MCF 10A (cell line): ENCODE data around the gene PPP5C. TPM values are rescaled to one million over a fixed set of nuclear protein-coding genes. Genes with fewer than 3 reads are reported as not detected.
"Not testable (repeated sequence)": the region's sequence is repeated elsewhere in the genome, so short reads cannot be mapped to it uniquely, and the experiment has no call there.

Experiments used
- BruUV-seq: library from RNA; stranded (reverse); fragments of 400-500 nt; replicated peaks from 2 replicates; lab custom pipeline; 2021; lab: Mats Ljungman, UMichigan
- CTCF ChIA-PET: fragments of 300-600 bp; sonication (Branson Sonifier 250); formaldehyde crosslinking; extraction: SDS; loops from one replicate; lab custom pipeline; 2021; ENCODE audit warnings: antibody characterized with exemption, inconsistent platforms; lab: Yijun Ruan, JAX
- POLR2A ChIA-PET: fragments of 300-600, 350-650 bp; sonication (Branson Sonifier 250); formaldehyde crosslinking; extraction: SDS; loops from one replicate; lab custom pipeline; 2020; ENCODE audit warnings: antibody characterized with exemption, inconsistent platforms; lab: Yijun Ruan, JAX
- DNase-seq: peaks from one replicate; pipeline ENCODE4 v3.0.0-alpha.2; 2018; ENCODE audit not compliant: unreplicated experiment
- H3K27ac Mint-ChIP-seq: one replicate; pipeline ENCODE4 v1.8.0; 2022; ENCODE audit warnings: mild to moderate bottlenecking, low read depth, mixed read lengths; ENCODE audit not compliant: unreplicated experiment
- H3K27me3 Mint-ChIP-seq: one replicate; pipeline ENCODE4 v1.8.0; 2022; ENCODE audit warnings: mixed read lengths; ENCODE audit not compliant: insufficient read depth, unreplicated experiment
- H3K36me3 Mint-ChIP-seq: one replicate; pipeline ENCODE4 v1.8.0; 2022; ENCODE audit warnings: mild to moderate bottlenecking, moderate library complexity, mixed read lengths; ENCODE audit not compliant: insufficient read depth, unreplicated experiment
- H3K4me1 Mint-ChIP-seq: one replicate; pipeline ENCODE4 v1.8.0; 2022; ENCODE audit warnings: mixed read lengths; ENCODE audit not compliant: insufficient read depth, unreplicated experiment
- H3K4me3 Mint-ChIP-seq: one replicate; pipeline ENCODE4 v1.8.0; 2022; ENCODE audit warnings: mild to moderate bottlenecking, moderate library complexity, mixed read lengths; ENCODE audit not compliant: unreplicated experiment
- H3K9me3 Mint-ChIP-seq: one replicate; pipeline ENCODE4 v1.8.0; 2022; ENCODE audit warnings: mixed read lengths; ENCODE audit not compliant: unreplicated experiment
- CTCF ChIP-seq: fragments of 200-600 bp; IDR thresholded peaks from one replicate; pipeline ENCODE4 v1.8.0; 2022; ENCODE audit warnings: antibody characterized with exemption, mild to moderate bottlenecking; ENCODE audit not compliant: unreplicated experiment
- intact Hi-C: fragments of 100-400 bp; cut with micrococcal nuclease; formaldehyde crosslinking; loops from 2 replicates; pipeline ENCODE4 v1.14.1; 2022
- total RNA-seq: library from RNA; stranded (reverse); gene quantifications from 2 replicates; pipeline ENCODE4 v1.2.3, GENCODE V29; 2022

Gene PPP5C
- total RNA-seq, 1 experiment from 2014 or later, result 81.5 TPM

- peaks cover 46% of the 10 kb centered on the region for H3K36me3 Mint-ChIP-seq
Observed at GRCh38 chr19:46393456-46394401, 46.8 kb downstream of the PPP5C start.

GRCh38 chr19:46394402-46394797, 47.5 kb downstream of the PPP5C start:
- ChIA-PET POLR2A (interaction anchor here (0.6 to 1.6 kb wide), 6 partner anchors 12 to 114 kb away, joined by 3 to 9 read pairs (median 4); no protein-coding TSS in a partner anchor), CTCF (interaction anchor here (0.6 to 3.9 kb wide), 22 partner anchors 8 to 316 kb away, joined by 3 to 47 read pairs (median 6); no protein-coding TSS in a partner anchor)
- intact Hi-C loops, result no loop called here
- no peaks in the 10 kb centered on the region for H3K4me1 Mint-ChIP-seq
- H3K4me3 Mint-ChIP-seq, result no peak overlapping the region
- DNase-seq, result no peak
- H3K36me3 Mint-ChIP-seq, result peaks cover 40% of the 10 kb centered on the region
- no peak overlapping the region for H3K27ac Mint-ChIP-seq
- no peak for TF ChIP-seq CTCF
- TSS peak; percentile 22 for BruUV-seq
- peaks cover 5% of the 10 kb centered on the region for H3K9me3 Mint-ChIP-seq
- no peaks in the 10 kb centered on the region for H3K27me3 Mint-ChIP-seq

More at GRCh38 chr19:46393456-46394401, 46.8 kb downstream of the PPP5C start:
- intact Hi-C loops, result no loop called here
- peaks cover 9% of the 10 kb centered on the region for H3K9me3 Mint-ChIP-seq
- BruUV-seq, result no TSS peak
- POLR2A ChIA-PET, result interaction anchor here (1.0 kb wide), 1 partner anchor 13 kb away, joined by 3 read pairs; no protein-coding TSS in a partner anchor
- CTCF ChIA-PET, result interaction anchor here (0.5 to 3.9 kb wide), 6 partner anchors 12 to 123 kb away, joined by 3 to 47 read pairs (median 6); no protein-coding TSS in a partner anchor
- no peaks in the 10 kb centered on the region for H3K27me3 Mint-ChIP-seq
- no peaks in the 10 kb centered on the region for H3K4me1 Mint-ChIP-seq
- H3K4me3 Mint-ChIP-seq, result no peak overlapping the region
- no peak overlapping the region for H3K27ac Mint-ChIP-seq
- TF ChIP-seq CTCF, result no peak
- no peak for DNase-seq

GRCh38 chr19:46397801-46398479, 51.1 kb downstream of the PPP5C start:
- H3K4me3 Mint-ChIP-seq, DNase-seq, intact Hi-C loops, H3K27ac Mint-ChIP-seq, H3K9me3 Mint-ChIP-seq, H3K27me3 Mint-ChIP-seq, H3K4me1 Mint-ChIP-seq, BruUV-seq, POLR2A ChIA-PET: not testable (repeated sequence)
- CTCF ChIA-PET, result interaction anchor here (0.6 to 1.3 kb wide), 9 partner anchors 8 to 336 kb away, joined by 3 to 7 read pairs (median 4); no protein-coding TSS in a partner anchor
- peaks cover 13% of the 10 kb centered on the region for H3K36me3 Mint-ChIP-seq

DNA sequence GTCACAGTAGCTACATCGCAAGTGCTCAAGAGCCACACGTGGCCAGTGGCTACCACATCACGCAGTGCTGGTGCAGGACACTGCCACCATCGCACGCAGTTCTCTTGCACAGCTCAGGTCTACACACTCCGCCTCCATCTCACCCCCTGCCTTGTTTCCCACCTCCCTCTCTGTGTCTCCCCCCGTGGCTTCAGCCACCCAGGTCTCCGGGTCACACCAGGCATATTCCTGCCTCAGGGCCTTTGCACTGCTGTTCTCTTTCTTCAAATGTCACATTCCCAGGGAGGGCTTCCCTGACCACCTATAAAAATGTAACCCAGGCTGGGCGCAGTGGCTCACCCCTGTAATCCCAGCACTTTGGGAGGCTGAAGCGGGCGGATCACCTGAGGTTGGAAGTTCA, 55.8 kb downstream of the PPP5C start:
- no TSS peak for BruUV-seq
- no peak for TF ChIP-seq CTCF
- Mint-ChIP-seq H3K4me1 (peaks cover 5% of the 10 kb centered on the region), H3K36me3 (no peaks in the 10 kb centered on the region), H3K9me3 (no peaks in the 10 kb centered on the region), H3K27ac (no peak overlapping the region), H3K4me3 (no peak overlapping the region), H3K27me3 (no peaks in the 10 kb centered on the region)
- POLR2A ChIA-PET, result interaction anchor here (0.6 to 0.7 kb wide), 2 partner anchors 14 to 214 kb away, joined by 3 read pairs; no protein-coding TSS in a partner anchor
- CTCF ChIA-PET, result interaction anchor here (0.6 to 3.1 kb wide), 19 partner anchors 9 to 199 kb away, joined by 3 to 24 read pairs (median 4); no protein-coding TSS in a partner anchor
- no peak for DNase-seq
- intact Hi-C loops, result loop anchor here (1.0 kb wide), 1 partner anchor 86 kb away; no protein-coding TSS in a partner anchor
